Caco-2 (cell line): ENCODE data around the gene TMEFF2. TPM values are rescaled to one million over a fixed set of nuclear protein-coding genes. Genes with fewer than 3 reads are reported as not detected.
"Not testable (repeated sequence)": the region's sequence is repeated elsewhere in the genome, so short reads cannot be mapped to it uniquely, and the experiment has no call there.

Experiments used
- BruUV-seq: library from RNA; stranded (reverse); fragments of 400-500 nt; replicated peaks from 2 replicates; lab custom pipeline; 2021; lab: Mats Ljungman, UMichigan
- CTCF ChIA-PET: fragments of 300-600 bp; sonication (Branson Sonifier 250); formaldehyde crosslinking; loops from one replicate; lab custom pipeline; 2022; ENCODE audit warnings: antibody characterized with exemption; lab: Charles Lee
- POLR2A ChIA-PET: fragments of 300-600 bp; sonication (Branson Sonifier 250); formaldehyde crosslinking; loops from one replicate; lab custom pipeline; 2022; ENCODE audit warnings: antibody characterized with exemption; lab: Charles Lee
- DNase-seq, 2 experiments: peaks; one replicate each; pipeline versions ENCODE4 v3.0.0 to v3.0.0-alpha.2; 2020 to 2022
- H3K27me3 ChIP-seq: replicated peaks from 2 replicates; pipeline ENCODE4 v1.6.0; 2011; ENCODE audit warnings: low read length; ENCODE audit not compliant: control insufficient read depth, insufficient read depth
- H3K36me3 ChIP-seq: 2 replicates; pipeline ENCODE4 v1.5.1; 2011; ENCODE audit warnings: low read length; ENCODE audit not compliant: control insufficient read depth, insufficient read depth
- H3K4me1 ChIP-seq: fragments of 250-450 bp; sonication (Bioruptor Pico); 2 replicates; pipeline ENCODE4 v1.5.1; 2020; ENCODE audit warnings: mild to moderate bottlenecking
- H3K4me3 ChIP-seq: 2 replicates; pipeline ENCODE4 v1.5.1; 2011; ENCODE audit warnings: low read depth, mild to moderate bottlenecking, control low read depth, low read length
- H3K9me3 ChIP-seq: fragments of 250-450 bp; sonication (Bioruptor Pico); 2 replicates; pipeline ENCODE4 v1.5.1; 2020; ENCODE audit warnings: mild to moderate bottlenecking, moderate library complexity
- H3K27ac Mint-ChIP-seq: one replicate; pipeline ENCODE4 v1.8.0; 2022; ENCODE audit warnings: mixed read lengths; ENCODE audit not compliant: unreplicated experiment
- H3K27me3 Mint-ChIP-seq: one replicate; pipeline ENCODE4 v1.8.0; 2022; ENCODE audit warnings: mixed read lengths; ENCODE audit not compliant: insufficient read depth, unreplicated experiment
- H3K36me3 Mint-ChIP-seq: one replicate; pipeline ENCODE4 v1.8.0; 2022; ENCODE audit warnings: mild to moderate bottlenecking, mixed read lengths; ENCODE audit not compliant: insufficient read depth, unreplicated experiment
- H3K4me1 Mint-ChIP-seq: one replicate; pipeline ENCODE4 v1.8.0; 2022; ENCODE audit warnings: low read depth, mixed read lengths; ENCODE audit not compliant: unreplicated experiment
- H3K4me3 Mint-ChIP-seq: one replicate; pipeline ENCODE4 v1.8.0; 2022; ENCODE audit warnings: mild to moderate bottlenecking, moderate library complexity, mixed read lengths; ENCODE audit not compliant: unreplicated experiment
- H3K9me3 Mint-ChIP-seq: one replicate; pipeline ENCODE4 v1.8.0; 2022; ENCODE audit warnings: mixed read lengths; ENCODE audit not compliant: unreplicated experiment
- CTCF ChIP-seq, 2 experiments: fragments of 200-600 bp in 1 of 2; IDR thresholded peaks; 1 replicate in 1 of 2; 2 replicates in 1 of 2; pipeline versions ENCODE4 v1.5.1 to v1.8.0; 2011 to 2022; ENCODE audit warnings: antibody characterized with exemption in 1 of 2, control low read depth in 1 of 2, inconsistent platforms in 1 of 2, low read depth in 1 of 2, low read length in 1 of 2, mild to moderate bottlenecking in 1 of 2, moderate library complexity in 1 of 2; ENCODE audit not compliant: insufficient read depth in 1 of 2, severe bottlenecking in 1 of 2, unreplicated experiment in 1 of 2
- intact Hi-C: fragments of 100-400 bp; cut with micrococcal nuclease; formaldehyde crosslinking; loops from one replicate; pipeline ENCODE4 v1.10.0; 2022; ENCODE audit not compliant: unreplicated experiment
- total RNA-seq: library from RNA; stranded (reverse); gene quantifications from 2 replicates; pipeline ENCODE4 v1.2.3, GENCODE V29; 2022

Gene TMEFF2
- total RNA-seq, 1 experiment from 2014 or later, result not detected

- intact Hi-C loops, result no loop called here
- Mint-ChIP-seq H3K4me1 (no peaks in the 10 kb centered on the region), H3K4me3 (no peak overlapping the region), H3K27me3 (peaks cover 2% of the 10 kb centered on the region), H3K27ac (no peak overlapping the region), H3K36me3 (no peaks in the 10 kb centered on the region), H3K9me3 (no peaks in the 10 kb centered on the region)
- Histone ChIP-seq H3K27me3 (no peaks in the 10 kb centered on the region), H3K4me1 (no peaks in the 10 kb centered on the region), H3K4me3 (no peak overlapping the region), H3K36me3 (no peaks in the 10 kb centered on the region), H3K9me3 (0 out of 2 replicates have a peak, but pooled peaks cover 3% of the 10 kb centered on the region)
- no TSS peak for BruUV-seq
- ChIA-PET CTCF (no interaction called here), POLR2A (no interaction called here)
- DNase-seq, result no peak
- no peak for TF ChIP-seq CTCF (IDR thresholded peaks at IDR 0.05; ENCODE audit: insufficient read depth in 1 of 2, low read depth in 1 of 2, low read length in 1 of 2, severe bottlenecking in 1 of 2, unreplicated experiment in 1 of 2)
These were observed 72.6 kb downstream of the TMEFF2 start for GRCh38 chr2:192122141-192122540.

- no peaks in the 10 kb centered on the region for H3K36me3 ChIP-seq
- ChIA-PET CTCF (no interaction called here), POLR2A (no interaction called here)
- H3K27me3 Mint-ChIP-seq, result peaks cover 2% of the 10 kb centered on the region
- H3K4me3 Mint-ChIP-seq, result no peak overlapping the region
- no TSS peak for BruUV-seq
- H3K27me3 ChIP-seq, result no peaks in the 10 kb centered on the region
- H3K36me3 Mint-ChIP-seq, result no peaks in the 10 kb centered on the region
- H3K9me3 Mint-ChIP-seq, result no peaks in the 10 kb centered on the region
- H3K4me1 ChIP-seq, result no peaks in the 10 kb centered on the region
- 0 out of 2 replicates have a peak, but pooled peaks cover 3% of the 10 kb centered on the region for H3K9me3 ChIP-seq
- DNase-seq, result no peak
- no peak overlapping the region for H3K27ac Mint-ChIP-seq
- no peak for TF ChIP-seq CTCF (IDR thresholded peaks at IDR 0.05; ENCODE audit: insufficient read depth in 1 of 2, low read depth in 1 of 2, low read length in 1 of 2, severe bottlenecking in 1 of 2, unreplicated experiment in 1 of 2)
- H3K4me3 ChIP-seq, result no peak overlapping the region
- intact Hi-C loops, result no loop called here
- no peaks in the 10 kb centered on the region for H3K4me1 Mint-ChIP-seq
These were observed 75.2 kb downstream of the TMEFF2 start for GRCh38 chr2:192119536-192119935.

- H3K9me3 ChIP-seq, result 0 out of 2 replicates have a peak, but pooled peaks cover 3% of the 10 kb centered on the region
- Mint-ChIP-seq H3K27ac (no peak overlapping the region), H3K4me3 (no peak overlapping the region), H3K27me3 (no peaks in the 10 kb centered on the region), H3K9me3 (no peaks in the 10 kb centered on the region), H3K36me3 (no peaks in the 10 kb centered on the region), H3K4me1 (no peaks in the 10 kb centered on the region)
- intact Hi-C loops, result no loop called here
- H3K36me3 ChIP-seq, result no peaks in the 10 kb centered on the region
- no peak for TF ChIP-seq CTCF (IDR thresholded peaks at IDR 0.05; ENCODE audit: insufficient read depth in 1 of 2, low read depth in 1 of 2, low read length in 1 of 2, severe bottlenecking in 1 of 2, unreplicated experiment in 1 of 2)
- DNase-seq, result no peak
- H3K4me1 ChIP-seq, result no peaks in the 10 kb centered on the region
- POLR2A ChIA-PET, result no interaction called here
- CTCF ChIA-PET, result no interaction called here
- no TSS peak for BruUV-seq
- no peaks in the 10 kb centered on the region for H3K27me3 ChIP-seq
- H3K4me3 ChIP-seq, result no peak overlapping the region
These were observed 77.0 kb downstream of the TMEFF2 start for GRCh38 chr2:192117705-192118104.

GRCh38 chr2:192111536-192111935 is 83.2 kb downstream of the TMEFF2 start:
- H3K4me3 Mint-ChIP-seq, H3K9me3 Mint-ChIP-seq, H3K4me3 ChIP-seq, CTCF ChIA-PET, H3K27me3 ChIP-seq, DNase-seq, H3K4me1 Mint-ChIP-seq, H3K27me3 Mint-ChIP-seq, H3K36me3 Mint-ChIP-seq, H3K27ac Mint-ChIP-seq, POLR2A ChIA-PET, H3K4me1 ChIP-seq, BruUV-seq, H3K36me3 ChIP-seq, intact Hi-C loops, H3K9me3 ChIP-seq: not testable (repeated sequence)
